Measurements from ENCODE around the gene WNT7B.

GRCh38 chr22:45880716-45881523 is 96.0 kb downstream of the WNT7B start:
- TF ChIP-seq CTCF (IDR thresholded peaks at IDR 0.05; ENCODE audit: low read depth, low read length, poor library complexity, severe bottlenecking) (no peak), EZH2phosphoT487 (IDR thresholded peaks at IDR 0.05; ENCODE audit: borderline replicate concordance, low read length) (no peak)
